ENCODE results near the gene KHDRBS2.

Gene KHDRBS2

DNA sequence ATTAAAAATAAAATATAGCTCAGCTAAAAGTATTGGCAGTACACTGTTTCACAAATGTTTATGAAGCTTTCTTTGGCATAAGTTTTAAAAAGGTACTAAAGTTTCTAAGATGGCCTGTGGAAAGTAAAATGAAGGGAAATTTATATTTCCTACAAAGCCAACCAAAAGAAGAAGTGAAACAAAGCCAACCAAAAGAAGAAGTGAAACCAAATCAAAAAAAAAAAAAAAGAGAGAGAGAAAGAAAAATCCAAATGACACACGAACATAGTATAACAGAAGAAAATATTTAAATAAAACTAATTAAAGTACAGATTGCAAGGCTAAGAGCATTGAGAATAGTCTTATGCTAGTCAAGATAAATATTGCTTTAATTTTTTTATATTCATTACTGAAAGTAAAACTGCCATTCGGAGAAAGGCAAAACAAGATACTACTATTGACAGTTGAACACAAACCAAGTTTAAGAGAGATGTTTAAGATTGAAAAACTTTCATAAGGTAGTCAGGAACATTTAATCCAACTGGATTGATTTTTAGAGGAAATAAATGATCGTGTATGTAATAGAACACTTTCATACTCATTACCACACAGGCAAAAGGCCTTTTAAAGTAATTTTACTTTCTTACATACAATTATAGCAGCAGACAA, 12.8 kb upstream of the KHDRBS2 start:
- no peak for TF ChIP-seq POLR2AphosphoS5 (IDR thresholded peaks at IDR 0.05; ENCODE audit: low read depth, low read length)

DNA sequence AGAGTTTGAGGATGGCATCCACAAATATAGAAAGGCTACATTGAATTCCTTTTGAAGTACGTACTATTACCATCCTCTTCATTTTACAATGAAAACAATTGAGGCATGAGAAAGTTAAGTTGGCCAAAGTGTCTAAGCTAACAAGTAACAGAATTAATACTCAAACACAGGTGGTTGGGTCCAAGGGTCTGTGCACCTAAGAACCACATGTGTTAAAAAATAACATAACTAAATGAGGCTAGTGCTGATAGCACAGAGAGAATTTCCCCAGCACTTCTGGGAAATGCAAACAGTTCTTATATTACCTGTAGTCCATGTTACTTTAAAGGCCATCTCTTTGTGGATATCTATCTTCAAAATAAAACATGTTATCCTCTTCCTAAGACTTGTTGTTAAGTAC, 10.5 kb upstream of the KHDRBS2 start:
- TF ChIP-seq, protein P1, sequence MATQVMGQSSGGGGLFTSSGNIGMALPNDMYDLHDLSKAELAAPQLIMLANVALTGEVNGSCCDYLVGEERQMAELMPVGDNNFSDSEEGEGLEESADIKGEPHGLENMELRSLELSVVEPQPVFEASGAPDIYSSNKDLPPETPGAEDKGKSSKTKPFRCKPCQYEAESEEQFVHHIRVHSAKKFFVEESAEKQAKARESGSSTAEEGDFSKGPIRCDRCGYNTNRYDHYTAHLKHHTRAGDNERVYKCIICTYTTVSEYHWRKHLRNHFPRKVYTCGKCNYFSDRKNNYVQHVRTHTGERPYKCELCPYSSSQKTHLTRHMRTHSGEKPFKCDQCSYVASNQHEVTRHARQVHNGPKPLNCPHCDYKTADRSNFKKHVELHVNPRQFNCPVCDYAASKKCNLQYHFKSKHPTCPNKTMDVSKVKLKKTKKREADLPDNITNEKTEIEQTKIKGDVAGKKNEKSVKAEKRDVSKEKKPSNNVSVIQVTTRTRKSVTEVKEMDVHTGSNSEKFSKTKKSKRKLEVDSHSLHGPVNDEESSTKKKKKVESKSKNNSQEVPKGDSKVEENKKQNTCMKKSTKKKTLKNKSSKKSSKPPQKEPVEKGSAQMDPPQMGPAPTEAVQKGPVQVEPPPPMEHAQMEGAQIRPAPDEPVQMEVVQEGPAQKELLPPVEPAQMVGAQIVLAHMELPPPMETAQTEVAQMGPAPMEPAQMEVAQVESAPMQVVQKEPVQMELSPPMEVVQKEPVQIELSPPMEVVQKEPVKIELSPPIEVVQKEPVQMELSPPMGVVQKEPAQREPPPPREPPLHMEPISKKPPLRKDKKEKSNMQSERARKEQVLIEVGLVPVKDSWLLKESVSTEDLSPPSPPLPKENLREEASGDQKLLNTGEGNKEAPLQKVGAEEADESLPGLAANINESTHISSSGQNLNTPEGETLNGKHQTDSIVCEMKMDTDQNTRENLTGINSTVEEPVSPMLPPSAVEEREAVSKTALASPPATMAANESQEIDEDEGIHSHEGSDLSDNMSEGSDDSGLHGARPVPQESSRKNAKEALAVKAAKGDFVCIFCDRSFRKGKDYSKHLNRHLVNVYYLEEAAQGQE (IDR thresholded peaks at IDR 0.05; ENCODE audit: insufficient read depth in 1 of 2, low read depth in 2 of 2, low read length in 2 of 2) = no peak
- TF ChIP-seq TAF1 (IDR thresholded peaks at IDR 0.05; ENCODE audit: borderline replicate concordance, insufficient read depth, low read length) = no peak
- TF ChIP-seq SIN3A (IDR thresholded peaks at IDR 0.05; ENCODE audit: borderline replicate concordance, insufficient read depth, low read length) = no peak
- no peak for TF ChIP-seq POLR2AphosphoS5 (IDR thresholded peaks at IDR 0.05; ENCODE audit: low read depth, low read length)
- TF ChIP-seq FOXP2 (optimal IDR thresholded peaks at IDR 0.05; ENCODE audit: borderline replicate concordance, extremely low read depth, extremely low read length, insufficient read depth) = no peak

DNA sequence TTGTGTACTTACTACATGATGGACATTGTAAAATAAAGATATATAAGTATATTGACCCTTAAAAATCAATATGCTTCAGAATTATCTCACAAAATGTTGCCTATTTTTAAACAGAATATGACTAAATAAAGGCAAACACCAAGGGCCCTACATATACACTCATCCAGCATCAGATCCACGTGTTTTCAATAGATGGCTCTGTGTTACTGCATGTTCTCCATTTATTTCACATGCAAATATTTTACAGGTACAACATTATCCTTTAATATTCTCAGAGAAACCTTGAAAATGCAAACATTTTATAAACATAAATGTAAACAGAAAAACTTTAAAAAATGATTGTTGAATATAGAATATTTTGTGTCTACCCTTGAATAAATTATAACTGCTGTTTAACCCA, 2.9 kb upstream of the KHDRBS2 start:
- TF ChIP-seq, protein P1 (IDR thresholded peaks at IDR 0.05; ENCODE audit: insufficient read depth in 1 of 2, low read depth in 2 of 2, low read length in 2 of 2) = no peak
- TF ChIP-seq FOXP2 (optimal IDR thresholded peaks at IDR 0.05; ENCODE audit: borderline replicate concordance, extremely low read depth, extremely low read length, insufficient read depth) = no peak

DNA sequence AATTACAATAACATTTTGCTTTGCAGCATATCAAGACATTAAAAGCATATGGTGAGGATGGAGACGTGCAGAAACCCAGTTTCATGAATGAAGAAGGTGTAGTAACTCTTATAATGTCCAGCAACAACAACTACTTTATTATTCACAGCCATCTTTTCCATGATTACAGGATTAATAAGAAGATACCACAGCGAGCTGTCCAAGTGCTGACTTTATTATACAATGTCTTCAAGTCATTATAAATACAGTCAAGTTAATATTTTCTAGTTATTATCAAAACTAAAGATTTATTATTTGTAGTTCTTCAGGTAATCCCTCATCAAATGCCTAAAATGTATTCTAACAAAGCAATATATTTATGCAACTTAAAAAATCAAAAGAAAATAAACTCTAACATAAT, 2.5 kb upstream of the KHDRBS2 start:
- TF ChIP-seq TAF1 (IDR thresholded peaks at IDR 0.05; ENCODE audit: borderline replicate concordance, insufficient read depth, low read length) = no peak
- TF ChIP-seq, protein P1 (IDR thresholded peaks at IDR 0.05; ENCODE audit: insufficient read depth in 1 of 2, low read depth in 2 of 2, low read length in 2 of 2) = no peak
- TF ChIP-seq SIN3A (IDR thresholded peaks at IDR 0.05; ENCODE audit: borderline replicate concordance, insufficient read depth, low read length) = no peak
- no peak for TF ChIP-seq FOXP2 (optimal IDR thresholded peaks at IDR 0.05; ENCODE audit: borderline replicate concordance, extremely low read depth, extremely low read length, insufficient read depth)
- no peak for TF ChIP-seq POLR2AphosphoS5 (IDR thresholded peaks at IDR 0.05; ENCODE audit: low read depth, low read length)

DNA sequence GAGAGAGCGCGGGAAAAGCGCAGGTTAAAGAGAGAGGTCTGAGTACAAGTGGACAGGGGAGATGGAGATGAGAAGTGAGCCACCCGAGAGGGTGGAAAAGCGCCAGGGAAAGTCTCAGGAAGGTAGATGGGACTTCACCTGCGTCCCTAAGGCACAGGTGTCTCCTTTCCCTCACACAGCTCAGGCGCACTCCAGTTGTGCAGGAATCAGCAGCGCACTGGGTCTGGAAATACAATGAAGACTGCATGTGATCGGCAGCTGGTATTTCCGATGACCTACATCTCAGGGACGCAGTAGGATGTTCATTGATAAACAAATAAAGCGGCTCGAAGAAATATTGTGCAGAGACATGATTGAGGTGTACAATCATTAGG, 432 bp upstream of the KHDRBS2 start:
- TF ChIP-seq FOXP2 (optimal IDR thresholded peaks at IDR 0.05; ENCODE audit: borderline replicate concordance, extremely low read depth, extremely low read length, insufficient read depth) (no peak), TAF1 (IDR thresholded peaks at IDR 0.05; ENCODE audit: borderline replicate concordance, insufficient read depth, low read length) (no peak), POLR2AphosphoS5 (IDR thresholded peaks at IDR 0.05; ENCODE audit: low read depth, low read length) (no peak), SIN3A (IDR thresholded peaks at IDR 0.05; ENCODE audit: borderline replicate concordance, insufficient read depth, low read length) (no peak)

DNA sequence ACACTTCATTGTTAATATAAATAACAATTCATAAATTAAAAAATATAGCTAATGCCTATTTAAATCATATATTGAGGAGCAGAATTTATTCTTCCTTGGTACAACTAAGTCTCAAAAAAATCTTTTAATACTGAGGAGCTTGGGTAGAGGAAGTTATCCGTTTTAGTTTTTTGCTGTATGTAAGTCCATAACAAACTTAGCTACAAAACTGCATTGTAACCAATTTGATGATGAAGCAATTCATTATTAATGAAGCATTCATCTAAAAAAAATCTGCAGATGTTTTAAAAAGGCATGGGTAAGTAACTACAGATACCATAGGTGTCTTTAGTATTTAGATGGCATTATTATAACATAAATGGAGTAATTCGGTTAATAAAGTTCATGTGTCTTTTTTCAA, 1.3 kb downstream of the KHDRBS2 start:
- TF ChIP-seq TAF1 (IDR thresholded peaks at IDR 0.05; ENCODE audit: borderline replicate concordance, insufficient read depth, low read length) (no peak), FOXP2 (optimal IDR thresholded peaks at IDR 0.05; ENCODE audit: borderline replicate concordance, extremely low read depth, extremely low read length, insufficient read depth) (no peak), POLR2AphosphoS5 (IDR thresholded peaks at IDR 0.05; ENCODE audit: low read depth, low read length) (no peak), SIN3A (IDR thresholded peaks at IDR 0.05; ENCODE audit: borderline replicate concordance, insufficient read depth, low read length) (no peak)
- TF ChIP-seq, protein P1 (IDR thresholded peaks at IDR 0.05; ENCODE audit: insufficient read depth in 1 of 2, low read depth in 2 of 2, low read length in 2 of 2) = no peak

Data from PFSK-1 (cell line).